ENCODE measurements around the gene CTSD.

The CTSD gene

DNA sequence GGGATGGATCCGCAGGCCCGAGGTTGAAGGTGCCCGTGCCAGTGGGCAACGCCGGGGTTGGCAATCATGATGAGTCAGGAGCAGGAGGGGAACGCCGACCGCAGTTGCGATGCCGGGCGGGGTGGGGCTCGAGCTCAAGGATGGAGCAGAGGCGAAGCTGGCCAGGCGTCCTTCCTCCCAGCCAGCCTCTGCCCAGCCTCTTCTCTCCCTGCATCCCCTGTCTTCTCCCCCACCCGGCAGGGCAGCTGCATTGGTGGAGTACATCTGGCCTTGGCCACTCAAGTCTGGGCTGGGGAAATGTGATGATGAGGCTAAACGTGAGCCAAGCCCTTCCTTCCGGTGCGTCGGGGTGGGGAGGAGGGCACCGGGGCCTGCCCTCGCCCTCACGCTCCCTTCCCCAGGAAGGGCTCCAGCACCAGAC, 17.2 kb downstream of the CTSD start:
- no peak overlapping the region for H3K27ac ChIP-seq
- TF ChIP-seq, protein P1, sequence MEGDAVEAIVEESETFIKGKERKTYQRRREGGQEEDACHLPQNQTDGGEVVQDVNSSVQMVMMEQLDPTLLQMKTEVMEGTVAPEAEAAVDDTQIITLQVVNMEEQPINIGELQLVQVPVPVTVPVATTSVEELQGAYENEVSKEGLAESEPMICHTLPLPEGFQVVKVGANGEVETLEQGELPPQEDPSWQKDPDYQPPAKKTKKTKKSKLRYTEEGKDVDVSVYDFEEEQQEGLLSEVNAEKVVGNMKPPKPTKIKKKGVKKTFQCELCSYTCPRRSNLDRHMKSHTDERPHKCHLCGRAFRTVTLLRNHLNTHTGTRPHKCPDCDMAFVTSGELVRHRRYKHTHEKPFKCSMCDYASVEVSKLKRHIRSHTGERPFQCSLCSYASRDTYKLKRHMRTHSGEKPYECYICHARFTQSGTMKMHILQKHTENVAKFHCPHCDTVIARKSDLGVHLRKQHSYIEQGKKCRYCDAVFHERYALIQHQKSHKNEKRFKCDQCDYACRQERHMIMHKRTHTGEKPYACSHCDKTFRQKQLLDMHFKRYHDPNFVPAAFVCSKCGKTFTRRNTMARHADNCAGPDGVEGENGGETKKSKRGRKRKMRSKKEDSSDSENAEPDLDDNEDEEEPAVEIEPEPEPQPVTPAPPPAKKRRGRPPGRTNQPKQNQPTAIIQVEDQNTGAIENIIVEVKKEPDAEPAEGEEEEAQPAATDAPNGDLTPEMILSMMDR (conservative IDR thresholded peaks at IDR 0.05) = no peak

DNA sequence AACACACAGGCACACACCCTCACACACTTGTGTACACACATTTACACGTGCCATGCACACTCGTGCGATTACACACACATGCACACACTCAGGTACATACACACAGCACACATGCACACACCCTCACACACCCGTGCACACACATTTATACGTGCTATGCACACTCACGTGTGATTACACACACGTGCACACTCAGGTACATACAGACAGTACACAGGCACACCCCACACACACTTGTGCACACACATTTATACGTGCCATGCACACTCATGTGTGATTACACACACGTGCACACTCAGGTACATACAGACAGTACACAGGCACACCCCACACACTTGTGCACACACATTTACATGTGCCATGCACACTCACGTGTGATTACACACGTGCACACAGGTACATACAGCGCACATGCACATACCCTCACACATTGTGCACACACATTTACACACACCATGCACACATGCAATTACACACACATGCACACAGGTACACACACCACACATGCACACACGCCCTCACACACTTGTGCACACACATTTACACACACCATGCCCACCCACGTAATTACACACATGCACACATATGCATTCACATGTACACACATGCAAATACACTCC, 17.9 kb downstream of the CTSD start:
- TF ChIP-seq, protein P1 (conservative IDR thresholded peaks at IDR 0.05) = no peak
- no peak overlapping the region for H3K27ac ChIP-seq

DNA sequence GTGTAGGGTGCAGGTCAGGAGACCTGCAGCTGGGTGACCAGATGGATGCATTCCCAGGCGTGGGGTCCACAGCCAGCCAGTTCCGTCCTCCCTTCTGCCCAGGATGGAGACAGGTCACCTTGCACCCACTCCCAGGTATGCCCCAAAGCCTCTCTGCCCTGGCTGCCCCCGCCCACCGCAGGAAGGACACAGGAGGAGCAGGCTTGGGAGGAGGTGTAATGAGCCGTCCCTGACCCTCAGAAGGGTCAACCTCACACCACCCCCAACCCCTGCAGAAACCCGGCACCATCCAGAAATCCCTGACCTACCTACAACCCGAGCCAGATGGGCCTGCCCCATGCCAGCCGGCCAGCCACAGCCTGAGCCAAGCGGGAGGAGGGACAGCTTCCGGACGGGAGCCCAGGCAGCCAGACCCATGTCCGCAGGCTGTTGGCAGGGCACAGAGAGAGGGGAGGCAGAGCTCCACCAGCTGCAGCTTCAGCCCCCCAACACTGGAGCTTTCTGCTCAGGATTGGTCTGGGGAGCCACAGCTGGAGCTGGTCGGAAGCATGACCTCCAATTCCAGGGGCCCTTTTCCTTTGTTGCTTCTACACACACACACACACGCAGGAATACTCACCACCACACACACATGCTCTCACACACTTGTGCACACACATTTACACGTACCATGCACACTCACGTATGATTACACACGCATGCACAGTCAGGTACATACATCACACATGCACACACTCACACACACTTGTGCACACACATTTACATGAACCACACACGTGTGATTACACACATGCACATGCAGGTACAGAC, 18.6 kb downstream of the CTSD start:
- TF ChIP-seq, protein P1 (conservative IDR thresholded peaks at IDR 0.05) = no peak

DNA sequence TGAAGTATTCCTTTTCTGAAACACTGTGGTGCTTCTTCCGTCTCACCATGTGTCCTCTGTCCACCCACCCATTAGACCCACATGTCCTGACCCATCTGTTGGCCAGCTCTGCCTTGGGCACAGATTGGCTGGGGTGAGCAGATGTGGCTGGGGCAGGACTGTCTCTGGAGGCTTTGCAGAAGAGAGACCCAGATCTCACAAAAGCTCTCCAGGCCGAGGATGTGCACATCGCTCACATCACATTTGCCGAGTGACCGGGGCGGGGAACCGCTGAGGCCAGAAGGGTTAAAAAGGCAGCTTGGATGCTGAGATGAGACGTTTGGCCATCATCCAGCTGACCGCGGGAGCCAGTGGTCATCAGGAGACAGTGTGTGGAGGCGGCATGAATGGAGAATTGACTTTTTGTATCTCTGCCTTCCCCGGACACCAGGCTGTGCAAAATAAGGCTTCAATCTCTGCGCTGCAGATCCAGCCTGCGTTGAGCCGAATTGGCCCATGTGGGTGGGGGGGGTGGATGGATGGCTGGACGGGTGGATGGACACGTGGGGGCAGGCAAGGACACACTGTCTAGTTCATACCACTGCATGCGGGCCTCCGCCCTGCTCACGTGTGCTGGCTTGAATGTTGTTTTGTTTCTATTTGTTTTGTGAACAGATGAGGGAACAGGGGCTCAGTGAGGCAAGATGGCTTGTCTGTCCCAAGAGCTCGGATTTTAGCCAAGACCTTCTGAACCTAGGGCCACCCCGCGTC, 19.4 kb downstream of the CTSD start:
- TF ChIP-seq, protein P1 (conservative IDR thresholded peaks at IDR 0.05) = no peak
- no peak overlapping the region for H3K27ac ChIP-seq

More for the DNA sequence above, 18.6 kb downstream of the CTSD start:
- no peak overlapping the region for H3K27ac ChIP-seq

DNA sequence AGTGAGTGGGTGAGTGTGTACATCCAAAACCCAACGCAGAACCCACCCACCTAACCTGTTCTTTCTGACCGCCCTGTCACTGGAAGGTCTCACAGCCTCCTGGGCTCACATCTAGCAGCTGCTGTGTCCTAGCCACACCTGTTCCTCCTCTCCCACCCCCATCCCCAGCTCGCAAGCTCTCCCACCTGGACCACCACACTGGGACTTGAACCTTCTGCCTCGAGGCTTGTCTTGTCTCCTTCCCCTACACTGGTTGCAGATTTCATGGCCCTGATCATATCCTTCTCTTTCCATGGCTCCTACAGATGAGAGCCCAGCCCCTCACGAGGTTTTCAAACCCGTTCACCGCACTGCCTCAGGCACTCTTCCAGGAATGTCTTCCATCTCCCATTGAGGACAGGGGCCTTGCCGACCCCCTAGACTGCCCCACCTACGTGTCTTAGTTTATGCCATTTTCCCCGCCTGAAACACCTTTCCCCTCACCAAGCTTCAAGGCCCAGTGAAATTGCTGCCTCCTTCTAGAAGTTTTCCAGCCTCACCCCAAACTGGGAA, 20.1 kb downstream of the CTSD start:
- TF ChIP-seq, protein P1 (conservative IDR thresholded peaks at IDR 0.05) = no peak
- no peak overlapping the region for H3K27ac ChIP-seq

DNA sequence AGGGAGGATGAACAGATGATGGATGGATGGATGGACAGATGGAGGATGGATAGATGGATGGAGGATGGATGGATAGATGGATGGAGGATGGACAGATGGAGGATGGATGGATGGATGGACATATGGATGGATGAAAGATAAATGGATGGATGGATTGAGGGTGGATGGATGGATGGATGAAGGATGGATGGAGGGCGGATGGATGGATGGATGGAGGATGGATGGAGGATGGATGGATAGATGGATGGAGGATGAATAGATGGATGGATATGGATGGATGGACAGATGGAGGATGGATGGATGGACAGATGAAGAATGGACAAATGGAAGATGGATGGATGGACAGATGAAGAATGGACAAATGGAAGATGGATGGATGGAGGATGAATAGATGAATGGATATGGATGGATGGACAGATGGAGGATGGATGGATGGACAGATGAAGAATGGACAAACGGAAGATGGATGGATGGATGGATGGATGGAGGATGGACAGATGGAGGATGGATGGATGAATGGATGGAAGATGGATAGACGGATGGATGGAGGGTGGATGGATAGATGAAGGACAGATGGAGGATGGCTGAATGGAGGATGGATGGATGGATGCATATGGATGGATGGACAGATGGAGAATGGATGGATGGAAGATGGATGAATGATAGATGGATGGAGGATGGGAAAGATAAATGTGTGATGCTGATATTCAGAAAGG, 20.7 kb downstream of the CTSD start:
- TF ChIP-seq, protein P1 (conservative IDR thresholded peaks at IDR 0.05) = no peak
- H3K27ac ChIP-seq = no peak overlapping the region
